ENCODE results near the gene RPN1.
"Not testable (repeated sequence)": the region's sequence is repeated elsewhere in the genome, so short reads cannot be mapped to it uniquely, and the experiment has no call there.

Gene RPN1

GRCh38 chr3:128684986-128685726, 34.5 kb upstream of the RPN1 start:
- TF ChIP-seq CTCF (IDR thresholded peaks at IDR 0.05; ENCODE audit: low read depth, low read length), result no peak
- H3K4me3 ChIP-seq (ENCODE audit: low read depth, low read length), result no peak overlapping the region
- in situ Hi-C loops (cut with HindIII; ENCODE audit: low sequenced_read_pairs), result no loop called here
- no peak for DNase-seq (ENCODE audit: low read depth, low spot score)

- in situ Hi-C loops (cut with HindIII; ENCODE audit: low sequenced_read_pairs), result no loop called here
- no peak for TF ChIP-seq CTCF (IDR thresholded peaks at IDR 0.05; ENCODE audit: low read depth, low read length)
- no peak for DNase-seq (ENCODE audit: low read depth, low spot score)
- H3K4me3 ChIP-seq (ENCODE audit: low read depth, low read length), result no peak overlapping the region
Observed at GRCh38 chr3:128683957-128684356, 33.3 kb upstream of the RPN1 start.

- H3K4me3 ChIP-seq (ENCODE audit: low read depth, low read length), result peak overlapping the region; percentile 54
- no peak for TF ChIP-seq CTCF (IDR thresholded peaks at IDR 0.05; ENCODE audit: low read depth, low read length)
- DNase-seq (ENCODE audit: low read depth, low spot score), result no peak
- in situ Hi-C loops (cut with HindIII; ENCODE audit: low sequenced_read_pairs), result no loop called here
Observed at GRCh38 chr3:128681369-128681829, 30.8 kb upstream of the RPN1 start.

- peak overlapping the region; percentile 54 for H3K4me3 ChIP-seq (ENCODE audit: low read depth, low read length)
- peak; percentile 99 for TF ChIP-seq CTCF (IDR thresholded peaks at IDR 0.05; ENCODE audit: low read depth, low read length)
- DNase-seq (ENCODE audit: low read depth, low spot score), result peak; percentile 99
- in situ Hi-C loops (cut with HindIII; ENCODE audit: low sequenced_read_pairs), result no loop called here
Observed at GRCh38 chr3:128680603-128681368, 30.2 kb upstream of the RPN1 start.

- TF ChIP-seq CTCF (IDR thresholded peaks at IDR 0.05; ENCODE audit: low read depth, low read length), result no peak
- DNase-seq (ENCODE audit: low read depth, low spot score), result no peak
- no peak overlapping the region for H3K4me3 ChIP-seq (ENCODE audit: low read depth, low read length)
- in situ Hi-C loops (cut with HindIII; ENCODE audit: low sequenced_read_pairs), result no loop called here
Observed at GRCh38 chr3:128679338-128679737, 28.7 kb upstream of the RPN1 start.

GRCh38 chr3:128675802-128676201, 25.2 kb upstream of the RPN1 start:
- H3K4me3 ChIP-seq (ENCODE audit: low read depth, low read length); in situ Hi-C loops (cut with HindIII; ENCODE audit: low sequenced_read_pairs); DNase-seq (ENCODE audit: low read depth, low spot score): not testable (repeated sequence)

Data from astrocyte of the spinal cord (primary cell).